Activated naive CD4-positive, alpha-beta T cell treated with anti-CD3 and anti-CD28 coated beads, Interleukin-2, amount 50 U/mL, for 16 hours (primary cell): Measurements from ENCODE around the gene CSTPP1.
"Not testable (repeated sequence)": the region's sequence is repeated elsewhere in the genome, so short reads cannot be mapped to it uniquely, and the experiment has no call there.

Source experiments
- DNase-seq: peaks from one replicate; pipeline ENCODE4 v3.0.0-alpha.2; 2020

Gene CSTPP1

DNA sequence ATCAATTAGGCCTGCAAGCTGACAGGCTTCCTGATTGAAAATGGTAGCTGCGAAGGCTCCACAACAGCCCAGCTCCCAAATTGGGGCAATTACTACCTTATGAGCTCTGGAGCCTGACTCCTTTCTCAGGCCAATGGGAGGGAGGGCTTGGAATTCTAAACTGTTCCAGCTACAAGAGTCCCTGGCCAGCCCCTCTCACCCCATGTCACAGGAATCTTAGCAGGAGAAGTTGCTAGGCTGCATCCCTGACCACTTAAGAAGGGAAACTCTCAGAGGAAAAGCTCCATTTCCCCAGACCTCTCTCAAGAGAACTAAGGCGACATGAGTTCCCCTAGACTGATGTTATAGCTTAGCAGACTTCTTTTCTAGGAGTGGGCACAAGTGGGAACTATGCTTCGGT lies 23.1 kb upstream of the CSTPP1 start:
- no peak for DNase-seq

DNA sequence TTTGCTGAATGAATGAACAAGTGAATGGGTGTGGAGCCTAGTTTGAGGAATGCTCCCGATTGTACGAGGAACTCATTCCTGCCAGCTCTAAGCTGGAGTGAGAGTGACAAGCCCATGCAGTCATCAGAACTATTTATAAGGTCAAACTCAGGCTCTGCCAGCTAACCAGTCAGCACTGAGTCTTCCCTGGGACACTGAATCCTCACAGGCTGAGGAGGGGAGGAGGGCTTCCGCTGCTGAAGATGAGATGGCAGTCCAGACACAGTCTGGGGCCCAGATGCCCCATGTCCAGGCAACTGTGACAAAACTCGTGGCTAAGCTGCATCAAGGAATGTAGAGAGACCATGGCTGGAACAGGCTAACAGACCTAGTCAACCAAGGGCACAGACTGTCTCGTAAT lies 22.2 kb upstream of the CSTPP1 start:
- DNase-seq = no peak

DNA sequence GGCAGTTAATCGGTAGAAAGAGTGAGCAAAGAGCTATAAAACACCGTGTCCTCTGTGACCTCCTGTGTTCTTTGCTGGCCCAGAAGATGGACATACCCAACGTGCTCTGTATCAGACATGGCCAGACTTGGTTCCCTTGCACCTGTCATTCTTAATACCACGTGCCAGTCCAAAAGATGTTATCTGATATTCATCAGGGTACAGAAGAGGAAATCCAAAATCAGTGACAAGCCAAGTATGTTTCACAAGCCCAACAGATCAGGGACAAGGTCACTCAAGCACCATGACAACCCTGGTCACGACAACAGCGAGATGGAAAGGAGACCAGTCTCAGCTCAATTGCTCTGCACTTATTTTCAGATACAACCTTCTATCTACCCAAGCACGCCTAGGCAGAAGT lies 21.7 kb upstream of the CSTPP1 start:
- no peak for DNase-seq

DNA sequence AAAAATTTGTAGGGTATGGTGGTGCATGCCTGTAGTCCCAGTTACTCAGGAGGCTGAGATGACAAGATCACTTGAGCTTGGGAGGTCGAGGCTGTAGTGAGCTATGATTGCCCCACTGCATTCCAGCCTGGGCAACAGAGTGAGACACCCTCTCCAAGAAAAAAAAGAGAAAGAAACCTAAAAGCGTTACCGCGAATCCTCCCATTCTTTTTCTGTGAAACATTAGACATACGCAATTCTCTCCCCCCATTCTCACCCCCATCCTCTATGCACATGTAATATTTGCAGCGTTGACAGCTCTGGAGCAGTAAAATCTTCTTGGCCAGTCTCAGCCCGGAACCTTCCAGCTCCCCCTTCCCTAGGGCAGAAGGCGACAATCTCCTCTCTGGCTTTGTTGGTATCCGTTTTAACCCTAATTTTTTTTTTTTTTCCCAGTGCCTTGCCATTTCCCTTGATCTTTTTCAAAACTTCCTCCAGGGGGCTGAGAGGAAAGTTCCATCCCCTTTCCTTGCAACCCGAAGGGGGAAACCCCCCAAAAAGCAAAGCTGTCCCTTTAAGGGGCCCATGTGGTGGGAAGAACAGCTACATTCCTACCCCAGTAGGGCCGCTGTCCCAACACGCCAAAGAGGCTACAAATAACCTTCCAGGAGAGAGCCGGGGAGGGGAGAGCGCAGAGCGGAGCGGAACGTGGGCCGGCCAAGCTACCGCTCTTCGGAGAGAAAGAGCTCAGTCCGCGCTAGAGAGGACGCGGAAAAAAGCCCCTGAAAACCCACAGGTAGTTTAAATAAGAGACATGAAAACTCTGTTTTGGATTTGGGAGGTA lies 20.1 kb upstream of the CSTPP1 start:
- no peak for DNase-seq

DNA sequence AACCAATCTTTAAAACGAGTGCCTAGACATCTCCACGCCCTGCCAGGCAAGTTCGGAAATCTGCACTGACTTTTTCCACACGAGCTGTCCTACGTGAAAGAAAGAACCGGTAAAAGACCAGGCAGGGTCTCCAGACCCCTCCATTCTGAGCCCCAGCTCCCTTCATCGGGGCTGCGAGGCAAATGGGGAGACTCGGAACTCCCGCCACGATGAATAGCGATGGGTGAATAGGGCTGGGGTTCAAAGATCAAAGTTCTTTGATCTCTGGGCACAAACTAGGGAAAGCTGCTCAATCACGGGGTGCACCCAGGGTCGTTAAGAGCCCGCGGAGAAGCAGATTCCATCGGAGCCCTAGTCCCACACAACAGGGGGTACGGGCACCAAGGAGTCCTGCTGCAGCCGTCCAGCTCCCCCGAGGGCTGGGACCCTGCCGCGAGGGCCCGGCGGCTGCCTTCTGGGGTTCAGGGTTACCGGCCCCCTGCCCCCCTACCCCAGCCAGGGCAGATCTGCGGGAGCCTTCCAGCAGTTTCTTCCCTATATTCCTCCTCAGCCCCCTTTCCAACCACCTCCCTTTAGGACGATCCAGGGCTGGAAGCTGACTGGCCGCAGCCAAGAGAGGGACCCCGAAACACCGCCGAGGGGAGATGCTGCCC lies 19.3 kb upstream of the CSTPP1 start:
- DNase-seq = no peak

DNA sequence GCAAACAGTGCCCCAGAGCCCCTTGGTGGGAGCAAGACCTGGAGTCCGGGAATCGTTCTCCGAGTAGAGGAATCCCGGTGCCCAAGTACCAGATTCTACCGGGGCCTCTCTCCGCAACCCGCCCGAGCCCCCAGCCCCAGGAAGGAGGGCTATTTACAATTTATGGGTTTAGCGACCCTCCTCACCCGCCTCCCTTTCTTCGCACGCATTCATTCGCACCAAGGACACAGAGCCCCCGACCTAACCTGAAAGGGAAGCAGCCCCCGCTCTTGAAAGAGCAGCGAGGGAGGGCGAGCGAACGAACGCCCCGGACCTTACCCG lies 18.8 kb upstream of the CSTPP1 start:
- no peak for DNase-seq

DNA sequence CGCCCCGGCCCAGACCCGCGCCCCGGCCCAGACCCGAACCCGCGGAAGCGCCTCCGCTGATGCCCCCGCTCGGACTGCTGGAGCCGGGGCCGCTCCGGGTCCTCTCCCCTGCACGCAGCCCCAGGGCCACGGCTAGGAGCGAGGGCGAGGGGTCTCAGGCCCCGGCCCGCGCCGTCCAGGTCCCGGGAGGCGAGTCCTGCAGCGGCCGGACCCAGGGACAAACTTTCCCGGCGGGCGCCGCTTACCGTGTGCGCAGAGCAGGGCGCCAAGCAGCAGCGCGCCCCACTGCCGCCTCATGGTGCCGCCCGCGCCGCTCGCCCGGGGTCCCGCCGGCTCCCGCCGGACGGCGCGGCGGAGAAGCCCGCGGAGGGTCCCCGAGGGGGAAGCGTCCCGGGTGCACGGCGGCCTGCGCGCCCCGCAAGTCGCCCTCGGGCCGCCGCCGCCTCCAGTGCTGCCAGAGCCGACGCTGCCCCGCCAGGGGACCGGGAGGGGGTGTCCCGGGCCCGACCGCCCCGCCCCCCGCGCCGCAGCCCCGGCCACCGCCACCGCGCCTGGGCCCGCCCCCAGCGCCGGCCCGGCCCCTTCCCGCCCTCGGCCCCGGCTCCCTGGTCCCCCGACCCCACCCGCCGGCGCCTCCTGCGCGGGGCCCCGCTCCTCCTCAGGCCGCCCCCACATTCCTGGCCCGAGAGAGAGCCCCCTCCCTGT lies 18.3 kb upstream of the CSTPP1 start, which contains the start of gene LRP4:
TSS of gene LRP4 (minus strand) at position 468 of the 705 bp plus-strand sequence. CDS start at position 297, 171 bp downstream.
- peak; percentile 42 for DNase-seq

DNA sequence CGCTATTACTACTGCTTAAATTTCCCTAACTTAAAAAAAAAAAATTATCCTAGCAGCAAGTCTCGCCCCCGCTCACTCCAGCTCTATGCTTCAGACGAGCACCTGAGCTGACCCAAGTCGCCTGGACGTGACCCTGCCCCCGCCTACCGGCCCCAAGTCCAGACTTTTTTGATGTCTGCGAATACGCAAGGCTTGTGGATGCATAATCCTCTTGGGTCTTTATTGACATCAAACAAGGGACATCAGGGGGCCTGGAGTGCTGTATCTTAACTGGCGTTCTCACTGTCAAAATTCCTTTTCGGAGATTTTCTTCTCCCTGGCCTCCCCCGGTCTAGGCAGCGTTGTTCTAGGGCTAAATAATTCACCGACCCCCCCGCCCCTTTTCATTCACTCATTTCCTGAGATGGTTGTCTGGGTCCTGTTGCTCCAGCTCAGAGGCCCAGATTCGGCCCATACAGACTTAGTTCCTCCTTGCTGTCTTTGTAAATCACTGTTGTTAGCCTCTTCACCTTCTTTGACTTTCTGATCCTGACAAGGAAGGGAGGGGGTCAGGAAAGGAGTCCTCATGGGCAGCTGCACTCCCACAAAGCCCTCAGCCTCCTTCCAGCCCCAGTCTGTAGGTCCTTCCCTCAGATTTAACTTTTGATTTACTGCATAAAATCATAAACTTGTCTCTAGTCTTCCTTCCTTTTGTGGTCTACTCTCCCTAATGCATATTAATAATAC lies 17.6 kb upstream of the CSTPP1 start:
- DNase-seq = no peak

DNA sequence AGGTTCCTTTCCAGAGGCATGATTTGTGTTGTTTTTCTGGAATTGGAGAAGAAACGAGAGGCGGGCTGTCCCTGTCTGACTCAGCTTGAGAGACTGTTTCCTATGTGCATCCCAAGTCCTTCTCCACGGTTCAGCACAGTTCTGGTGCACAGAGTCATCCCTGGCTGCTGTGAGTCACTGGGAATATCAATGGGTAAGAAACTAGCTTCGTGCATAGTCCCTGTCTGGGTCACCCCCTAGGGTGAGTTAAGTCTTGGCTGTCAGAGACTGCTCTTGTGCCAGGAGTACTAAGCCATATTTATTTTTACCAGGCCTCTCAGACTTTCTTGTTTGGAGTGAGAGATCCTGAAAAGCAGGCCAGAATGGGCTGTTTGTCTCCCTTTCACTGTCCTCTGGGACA lies 15.8 kb upstream of the CSTPP1 start:
- no peak for DNase-seq

DNA sequence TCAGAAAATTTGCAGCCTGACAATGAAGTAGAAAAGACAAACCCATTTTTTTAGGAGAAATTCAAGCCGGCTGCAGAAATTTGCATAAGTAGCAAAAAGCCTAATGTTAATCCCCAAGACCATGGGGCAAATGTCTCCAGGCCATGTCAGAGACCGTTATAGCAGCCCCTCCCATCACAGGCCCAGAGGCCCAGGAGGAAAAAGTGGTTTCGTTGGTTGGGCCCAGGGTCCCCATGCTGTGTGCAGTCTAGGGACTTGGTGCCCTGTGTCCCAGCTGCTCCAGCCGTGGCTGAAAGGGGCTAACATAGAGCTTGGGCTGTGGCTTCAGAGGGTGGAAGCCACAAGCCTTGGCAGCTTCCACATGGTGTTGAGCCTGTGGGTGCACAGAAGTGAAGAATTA lies 8.6 kb upstream of the CSTPP1 start:
- not testable (repeated sequence) for DNase-seq

DNA sequence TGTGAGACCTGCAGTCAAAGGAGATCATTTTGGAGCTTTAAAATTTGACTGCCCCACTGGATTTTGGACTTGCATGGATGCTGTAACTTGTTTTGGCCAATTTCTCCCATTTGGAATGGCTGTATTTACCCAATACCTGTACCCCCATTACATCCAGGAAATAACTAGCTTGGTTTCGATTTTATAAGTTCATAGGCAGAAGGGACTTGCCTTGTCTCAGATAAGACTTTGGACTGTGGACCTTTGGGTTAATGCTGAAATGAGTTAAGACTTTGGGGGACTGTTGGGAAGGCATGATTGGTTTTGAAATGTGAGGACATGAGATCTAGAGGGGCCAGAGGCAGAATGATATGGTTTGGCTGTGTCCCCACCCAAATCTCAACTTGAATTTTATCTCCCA lies 7.9 kb upstream of the CSTPP1 start:
- DNase-seq = not testable (repeated sequence)

DNA sequence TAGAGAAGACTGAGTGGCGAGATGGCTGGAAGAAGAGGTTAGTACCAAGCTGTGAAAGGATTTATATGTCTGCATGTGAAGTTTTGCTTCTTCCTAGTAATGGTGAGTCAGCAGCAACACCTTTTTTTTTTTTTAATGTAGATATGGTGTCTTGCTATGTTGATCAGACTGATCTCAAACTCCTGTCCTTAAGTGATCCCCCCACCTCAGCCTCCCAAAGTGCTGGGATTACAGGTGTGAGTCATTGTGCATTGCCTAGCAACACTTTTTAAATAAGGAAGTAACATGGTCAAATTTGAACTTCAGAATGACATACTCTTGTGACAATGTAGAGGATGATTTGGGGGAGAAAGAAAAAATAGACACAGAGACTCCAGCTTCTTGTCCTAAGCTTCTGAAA lies 6.5 kb upstream of the CSTPP1 start:
- no peak for DNase-seq

DNA sequence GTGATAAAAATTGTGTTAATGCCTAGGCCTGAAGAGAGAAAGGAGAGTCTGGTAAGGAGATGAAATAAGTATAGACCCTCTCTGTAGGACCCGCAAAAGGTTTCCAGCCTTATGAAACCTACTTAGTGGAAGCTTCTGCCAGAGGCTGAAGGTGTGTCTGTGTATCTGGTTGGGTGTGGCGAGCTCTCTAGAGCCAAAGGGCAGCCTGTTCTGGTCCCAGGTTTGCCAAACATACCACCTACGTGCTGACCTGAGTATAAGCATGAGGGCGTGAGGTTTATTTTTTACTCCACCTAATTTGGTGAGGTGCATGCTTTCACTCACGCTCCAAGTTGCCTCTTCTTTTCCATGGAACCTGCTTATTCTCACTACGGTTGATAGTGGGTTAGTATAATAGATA lies 5.6 kb downstream of the CSTPP1 start:
- no peak for DNase-seq

DNA sequence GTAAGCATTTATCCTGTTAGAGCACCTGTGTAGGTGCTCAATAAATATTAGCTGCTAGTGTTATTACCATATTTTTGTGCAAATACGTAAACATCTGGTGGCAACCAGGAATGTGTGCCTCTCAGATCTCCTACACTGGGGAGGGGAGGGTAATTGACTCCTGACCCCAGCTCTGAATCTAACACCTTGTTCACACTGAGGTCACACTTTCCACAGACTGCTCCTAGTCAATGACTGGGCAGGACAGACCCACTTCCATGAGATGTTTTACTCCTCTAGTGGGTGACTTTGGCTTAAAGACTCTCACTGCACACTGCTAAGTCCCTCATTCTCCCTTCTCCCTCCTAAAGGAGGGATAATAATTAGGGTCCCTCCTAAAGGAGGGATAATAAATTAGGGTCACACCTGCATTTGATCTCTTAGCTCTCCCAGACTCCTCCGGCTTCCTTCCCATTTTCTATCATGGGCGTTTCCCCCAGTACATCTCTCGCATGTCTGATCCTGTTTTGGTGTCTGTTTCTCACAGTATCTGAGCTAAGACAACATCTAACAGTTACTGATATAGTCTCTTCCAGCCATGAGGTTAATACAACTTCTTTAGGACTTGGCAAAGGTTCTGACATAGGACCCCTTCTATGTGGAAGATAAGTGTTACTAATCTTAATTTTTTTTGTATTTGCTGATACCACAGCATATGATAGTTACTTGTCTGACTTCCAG lies 8.0 kb downstream of the CSTPP1 start:
- DNase-seq = no peak

DNA sequence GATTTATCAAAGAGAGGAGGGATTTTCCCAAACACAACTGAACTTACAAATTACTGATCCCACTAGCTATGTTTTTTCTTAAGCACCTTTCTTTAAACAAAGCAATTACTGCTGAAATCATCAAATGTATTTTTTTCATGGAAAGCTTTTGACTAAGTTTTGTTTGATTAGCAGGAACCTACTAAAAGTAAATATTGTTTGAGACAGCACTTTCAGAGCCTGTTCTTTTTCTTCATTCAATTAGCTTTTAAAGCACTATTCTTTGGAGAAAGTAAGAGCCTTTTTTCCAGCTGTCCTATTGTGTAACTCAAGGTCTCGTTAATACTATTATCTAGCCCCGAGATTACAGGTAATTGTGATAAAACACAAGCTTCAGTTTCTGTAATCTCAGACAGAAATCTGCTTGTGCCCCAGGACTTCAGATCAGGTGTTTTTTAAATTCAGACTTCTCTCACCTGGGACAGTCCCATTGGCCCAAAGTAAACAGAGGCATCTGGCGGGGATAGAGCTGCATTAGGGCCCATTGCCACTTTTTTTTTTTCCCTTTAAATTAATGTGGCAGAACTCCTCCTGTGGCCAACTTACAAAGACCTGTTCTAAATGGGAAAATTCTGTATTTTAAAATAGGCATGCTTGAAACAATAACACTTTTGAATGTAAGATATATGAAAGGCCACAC lies 11.0 kb downstream of the CSTPP1 start:
- DNase-seq = no peak

DNA sequence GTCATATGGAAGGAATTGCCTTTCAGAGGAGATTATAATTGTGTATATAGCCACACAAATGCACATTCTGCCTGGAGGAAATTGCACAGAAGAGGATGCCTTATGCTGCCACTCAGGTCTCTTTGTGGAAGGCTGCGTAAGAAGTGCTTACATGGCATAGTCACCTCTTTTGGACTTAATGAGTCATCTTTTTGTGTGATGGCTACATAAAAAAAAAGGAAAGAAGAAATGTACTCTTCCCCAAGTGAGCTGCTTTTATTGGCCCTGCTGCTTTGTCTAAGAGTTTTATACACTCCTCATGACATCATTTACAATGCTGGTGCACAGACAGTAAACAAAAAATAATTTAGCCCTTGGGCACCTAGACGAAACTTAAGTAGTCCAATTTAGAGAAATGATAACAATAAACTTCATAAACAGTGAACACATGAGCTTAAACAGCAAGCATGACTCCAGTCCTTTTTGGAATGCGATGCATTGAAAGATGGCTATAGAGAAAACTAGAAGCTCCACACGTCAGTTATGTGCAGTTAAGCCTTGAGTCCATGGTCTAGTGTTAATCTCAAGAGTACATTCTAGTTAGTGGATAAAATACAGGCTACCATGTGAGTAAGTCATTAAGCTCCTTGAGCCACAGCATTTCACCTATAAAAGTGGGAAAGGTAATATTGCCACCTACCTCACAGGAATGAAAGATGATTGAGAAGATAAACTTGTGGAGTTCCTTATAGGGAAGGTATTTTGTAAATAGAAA lies 12.0 kb downstream of the CSTPP1 start:
- DNase-seq = no peak

DNA sequence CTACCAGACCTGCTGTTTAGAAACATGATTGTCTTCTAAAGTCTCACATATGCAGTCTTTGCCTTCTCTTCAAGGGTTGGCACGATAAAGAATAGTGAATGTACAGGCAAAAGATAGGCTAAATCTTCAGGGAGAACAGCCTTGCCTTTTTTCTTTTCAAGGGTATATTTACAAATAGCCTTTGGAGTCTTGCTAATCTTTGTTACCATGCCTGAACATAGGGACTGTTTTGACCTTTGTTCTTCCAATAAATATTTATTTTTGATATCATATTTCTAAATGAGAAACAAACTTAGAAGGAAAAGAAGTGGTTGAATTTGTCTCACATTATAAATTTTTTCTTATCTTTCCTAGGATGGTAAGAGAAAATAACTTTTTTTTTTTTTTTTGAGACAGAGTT lies 12.7 kb downstream of the CSTPP1 start:
- no peak for DNase-seq

DNA sequence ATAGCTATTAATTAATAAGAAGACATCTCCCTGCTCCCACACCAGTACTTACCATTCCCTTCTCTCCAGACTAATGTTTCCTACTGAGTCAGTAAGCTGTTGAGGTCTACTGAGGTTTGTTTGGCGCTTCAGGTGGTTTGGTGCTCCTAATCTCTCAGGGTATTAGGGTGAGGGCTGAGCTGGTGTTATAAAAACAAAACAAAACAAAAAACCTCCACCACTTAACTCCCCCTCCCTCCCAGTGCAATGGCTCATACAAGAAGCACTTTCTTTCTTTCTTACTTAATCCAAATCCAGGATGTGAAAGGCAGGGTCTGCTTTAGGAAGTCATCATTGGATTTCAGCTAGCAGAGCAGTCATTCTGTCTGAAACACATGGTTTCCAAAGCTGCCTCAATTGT lies 15.3 kb downstream of the CSTPP1 start:
- no peak for DNase-seq

DNA sequence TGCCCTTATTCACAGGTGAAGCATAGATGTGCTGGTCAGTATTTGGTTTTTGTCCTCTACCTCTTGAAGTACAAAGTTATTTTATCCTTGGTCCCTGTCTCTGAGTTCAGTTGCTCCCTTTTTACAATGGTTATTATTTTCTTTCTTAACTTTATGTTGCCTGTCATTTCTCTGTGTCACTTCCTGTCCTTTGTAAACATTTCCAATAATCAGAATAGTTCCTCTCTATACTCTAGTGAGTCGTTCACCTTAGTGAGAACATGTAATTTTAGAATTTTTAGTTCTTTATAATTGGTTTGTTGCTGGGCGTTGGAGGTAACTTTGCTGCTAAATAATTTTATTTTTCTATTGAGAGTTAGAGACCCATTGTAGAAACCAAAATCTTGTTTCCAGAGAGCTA lies 16.0 kb downstream of the CSTPP1 start:
- no peak for DNase-seq

DNA sequence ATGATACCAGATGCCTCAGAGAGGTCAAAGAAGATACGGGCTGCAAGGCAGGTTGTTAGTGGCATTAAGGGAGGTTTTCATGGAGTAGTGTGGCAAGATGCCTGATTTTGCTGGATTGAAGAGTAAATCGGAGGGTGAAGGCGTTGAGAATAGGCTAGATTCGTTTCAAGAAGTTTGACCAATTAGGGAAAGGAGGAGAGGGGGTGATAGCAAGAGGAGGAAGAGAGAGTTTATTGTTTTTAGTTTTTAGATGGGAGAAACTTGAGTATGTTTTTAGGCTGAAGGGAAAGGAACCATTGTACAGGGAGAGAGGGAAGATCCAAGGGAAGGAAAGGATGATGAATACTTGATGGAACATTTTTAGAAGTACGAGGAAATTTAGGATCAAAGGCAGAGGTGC lies 16.5 kb downstream of the CSTPP1 start:
- DNase-seq = no peak

DNA sequence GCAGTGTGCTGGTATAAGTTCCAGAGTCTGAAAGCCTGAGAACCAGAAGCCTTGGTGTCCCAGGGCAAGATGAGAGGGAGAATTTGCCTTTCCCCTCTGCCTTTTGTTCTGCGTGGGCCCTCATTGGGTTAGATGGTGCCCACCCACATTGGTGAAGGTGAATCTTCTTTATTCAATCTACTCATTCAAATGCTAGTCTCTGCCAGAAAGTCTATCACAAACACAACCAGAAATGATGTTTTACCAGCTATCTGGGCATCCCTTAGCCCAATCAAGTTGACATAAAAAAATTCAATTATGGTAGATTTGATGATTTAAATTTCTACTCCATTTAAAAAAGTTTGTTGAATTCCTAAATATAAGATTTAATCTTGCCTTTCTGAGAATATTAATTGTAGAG lies 22.2 kb downstream of the CSTPP1 start:
- DNase-seq = no peak
